Hepatocyte (in vitro differentiated cells): ENCODE data around the gene LHFPL4. TPM values are rescaled to one million over a fixed set of nuclear protein-coding genes. Genes with fewer than 3 reads are reported as not detected.

ENCODE experiments used
- DNase-seq: peaks from one replicate; pipeline ENCODE4 v3.0.0-alpha.2; 2016; ENCODE audit warnings: low spot score
- H2AFZ ChIP-seq: fragments of 200-600 bp; sonication (generic); 2 replicates; pipeline ENCODE4 v1.6.0; 2016; ENCODE audit warnings: antibody characterized with exemption, mild to moderate bottlenecking
- H3K27ac ChIP-seq: fragments of 200-600 bp; sonication (generic); 2 replicates; pipeline ENCODE4 v1.5.1; 2016; ENCODE audit warnings: mild to moderate bottlenecking
- H3K27me3 ChIP-seq: fragments of 200-600 bp; sonication (generic); 2 replicates; pipeline ENCODE4 v1.6.1; 2016
- H3K36me3 ChIP-seq: fragments of 200-600 bp; sonication (generic); replicated peaks from 2 replicates; pipeline ENCODE4 v1.5.1; 2016; ENCODE audit warnings: low read depth; ENCODE audit not compliant: insufficient read depth
- H3K4me1 ChIP-seq: fragments of 200-600 bp; sonication (generic); 2 replicates; pipeline ENCODE4 v1.5.1; 2016; ENCODE audit warnings: mild to moderate bottlenecking, moderate library complexity; ENCODE audit not compliant: insufficient read depth
- H3K4me2 ChIP-seq: fragments of 200-600 bp; sonication (generic); 2 replicates; pipeline ENCODE4 v1.6.0; 2016
- H3K4me3 ChIP-seq: fragments of 200-600 bp; sonication (generic); 2 replicates; pipeline ENCODE4 v1.5.1; 2016; ENCODE audit warnings: mild to moderate bottlenecking
- H3K79me2 ChIP-seq: fragments of 200-600 bp; sonication (generic); 2 replicates; pipeline ENCODE4 v1.6.0; 2017; ENCODE audit warnings: mild to moderate bottlenecking
- H3K9me2 ChIP-seq: fragments of 200-600 bp; sonication (generic); replicated peaks from 2 replicates; pipeline ENCODE4 v1.6.0; 2017; ENCODE audit warnings: mild to moderate bottlenecking; ENCODE audit not compliant: insufficient read depth
- H3K9me3 ChIP-seq: fragments of 200-600 bp; sonication (generic); 2 replicates; pipeline ENCODE4 v1.5.1; 2016; ENCODE audit warnings: low read depth, mild to moderate bottlenecking
- H4K20me1 ChIP-seq: fragments of 200-600 bp; sonication (generic); 2 replicates; pipeline ENCODE4 v1.6.0; 2016; ENCODE audit warnings: mild to moderate bottlenecking; ENCODE audit not compliant: insufficient read depth, poor library complexity, severe bottlenecking
- EZH2 ChIP-seq: fragments of 200-600 bp; sonication (generic); IDR thresholded peaks from 2 replicates; pipeline ENCODE4 v1.6.1; 2016; ENCODE audit warnings: antibody characterized with exemption, mild to moderate bottlenecking, borderline replicate concordance
- EZH2phosphoT487 ChIP-seq: fragments of 200-600 bp; sonication (generic); IDR thresholded peaks from one replicate; pipeline ENCODE4 v1.6.1; 2018; ENCODE audit warnings: antibody characterized with exemption, mild to moderate bottlenecking, low read depth, moderate library complexity; ENCODE audit not compliant: unreplicated experiment, severe bottlenecking
- WGBS: methylation state at CpG from one replicate; pipeline ENCODE4 v1.1.6; 2016; ENCODE audit warnings: low lambda C conversion rate; ENCODE audit errors: missing lambda C conversion rate; 5-methylcytosine and 5-hydroxymethylcytosine counted together
- polyA plus RNA-seq: library from polyadenylated mRNA; unstranded; fragments of >200 nt; fragmentation: Nextera tagmentation; extraction: Ambion mirVana; gene quantifications from 2 replicates; pipeline ENCODE4 v1.2.1, GENCODE V29; 2016
- total RNA-seq: library from RNA; depleted of rRNA; stranded (reverse); fragments of >200 nt; gene quantifications from 2 replicates; pipeline ENCODE4 v1.2.3, GENCODE V29; 2014
- TF ChIP-seq, protein P1 (sequence below): fragments of 200-600 bp; sonication (generic); IDR thresholded peaks from 2 replicates; pipeline ENCODE4 v1.5.1; 2016; ENCODE audit warnings: antibody characterized with exemption, mild to moderate bottlenecking; ENCODE audit not compliant: poor library complexity

LHFPL4 gene
- total and polyA plus RNA-seq, 2 experiments from 2014 or later = 0.34 TPM; not detected in 1

DNA sequence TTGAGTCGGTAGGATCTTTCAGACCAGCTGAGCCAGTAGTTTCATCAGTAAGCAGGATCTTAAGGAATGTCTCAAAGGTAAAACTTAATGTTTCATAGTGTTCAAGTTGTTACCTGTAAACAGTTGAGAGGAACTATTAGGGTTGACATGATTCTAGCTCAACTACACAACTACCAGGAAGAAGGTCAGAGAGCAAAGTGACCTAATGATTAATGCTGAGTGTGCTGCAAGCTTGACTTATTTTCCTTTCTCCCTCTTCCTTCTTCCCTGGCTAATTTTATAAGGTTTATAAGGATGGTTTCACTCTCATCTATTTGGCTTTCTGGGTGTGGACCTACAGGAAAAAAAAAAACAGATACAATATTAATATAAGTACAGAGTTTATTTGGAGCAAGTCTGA, 30.2 kb upstream of the LHFPL4 start:
- Histone ChIP-seq H3K36me3 (no peaks in the 10 kb centered on the region), H3K27me3 (no peaks in the 10 kb centered on the region), H3K79me2 (no peaks in the 10 kb centered on the region), H3K4me2 (no peak overlapping the region), H2AFZ (no peak overlapping the region), H3K9me3 (no peaks in the 10 kb centered on the region), H3K4me1 (no peaks in the 10 kb centered on the region), H3K4me3 (no peak overlapping the region), H3K9me2 (no peaks in the 10 kb centered on the region), H4K20me1 (no peaks in the 10 kb centered on the region), H3K27ac (no peak overlapping the region)
- 90% methylated on average over 1 of the region's 1 CpG for WGBS
- DNase-seq = no peak
- TF ChIP-seq EZH2 = no peak
- TF ChIP-seq, protein P1, sequence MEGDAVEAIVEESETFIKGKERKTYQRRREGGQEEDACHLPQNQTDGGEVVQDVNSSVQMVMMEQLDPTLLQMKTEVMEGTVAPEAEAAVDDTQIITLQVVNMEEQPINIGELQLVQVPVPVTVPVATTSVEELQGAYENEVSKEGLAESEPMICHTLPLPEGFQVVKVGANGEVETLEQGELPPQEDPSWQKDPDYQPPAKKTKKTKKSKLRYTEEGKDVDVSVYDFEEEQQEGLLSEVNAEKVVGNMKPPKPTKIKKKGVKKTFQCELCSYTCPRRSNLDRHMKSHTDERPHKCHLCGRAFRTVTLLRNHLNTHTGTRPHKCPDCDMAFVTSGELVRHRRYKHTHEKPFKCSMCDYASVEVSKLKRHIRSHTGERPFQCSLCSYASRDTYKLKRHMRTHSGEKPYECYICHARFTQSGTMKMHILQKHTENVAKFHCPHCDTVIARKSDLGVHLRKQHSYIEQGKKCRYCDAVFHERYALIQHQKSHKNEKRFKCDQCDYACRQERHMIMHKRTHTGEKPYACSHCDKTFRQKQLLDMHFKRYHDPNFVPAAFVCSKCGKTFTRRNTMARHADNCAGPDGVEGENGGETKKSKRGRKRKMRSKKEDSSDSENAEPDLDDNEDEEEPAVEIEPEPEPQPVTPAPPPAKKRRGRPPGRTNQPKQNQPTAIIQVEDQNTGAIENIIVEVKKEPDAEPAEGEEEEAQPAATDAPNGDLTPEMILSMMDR = no peak

DNA sequence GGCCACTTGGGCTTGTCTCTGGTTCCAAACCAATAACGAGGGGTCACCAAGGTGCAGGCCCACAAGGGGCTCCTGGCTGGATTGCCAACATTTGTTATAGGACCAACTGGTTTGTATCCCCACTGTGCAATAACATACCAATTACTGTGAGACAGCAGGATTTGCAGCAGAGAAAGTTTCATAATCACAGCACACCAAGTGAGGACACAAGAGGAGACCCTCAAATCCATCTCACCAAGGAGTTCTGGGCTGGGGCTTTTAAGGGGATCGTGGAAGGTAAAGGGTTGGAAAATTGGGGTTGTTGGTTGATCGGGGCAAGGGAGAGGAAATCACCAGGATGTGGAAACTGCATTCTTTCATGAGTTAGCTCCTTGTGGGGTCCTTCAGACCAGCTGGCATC, 29.7 kb upstream of the LHFPL4 start:
- Histone ChIP-seq H3K27ac (no peak overlapping the region), H3K27me3 (no peaks in the 10 kb centered on the region), H3K79me2 (no peaks in the 10 kb centered on the region), H2AFZ (no peak overlapping the region), H3K4me1 (no peaks in the 10 kb centered on the region), H3K4me2 (no peak overlapping the region), H3K9me3 (no peaks in the 10 kb centered on the region), H4K20me1 (no peaks in the 10 kb centered on the region), H3K4me3 (no peak overlapping the region), H3K9me2 (no peaks in the 10 kb centered on the region), H3K36me3 (no peaks in the 10 kb centered on the region)
- no peak for DNase-seq
- TF ChIP-seq EZH2 = no peak
- no peak for TF ChIP-seq EZH2phosphoT487
- TF ChIP-seq, protein P1 = no peak
- WGBS = 87% methylated on average over 3 of the region's 3 CpGs

DNA sequence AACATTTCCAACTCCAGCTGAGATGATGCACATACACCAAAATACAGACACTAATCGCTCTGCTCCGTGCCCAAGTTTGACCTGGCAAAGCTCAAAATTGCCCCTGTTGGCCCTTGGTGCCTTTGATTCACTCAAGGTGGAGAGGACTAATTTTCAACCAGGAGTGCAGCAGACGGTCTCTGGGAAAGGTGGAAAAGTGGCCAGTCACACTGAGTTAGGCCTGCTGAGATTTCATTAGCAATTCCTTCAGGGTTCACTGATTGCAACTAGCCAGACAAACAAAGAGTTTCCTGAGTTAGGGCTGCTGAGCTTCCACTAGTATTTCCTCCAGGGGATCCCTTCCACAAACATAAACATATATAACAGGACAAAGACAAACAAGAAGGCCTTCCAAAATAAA, 28.7 kb upstream of the LHFPL4 start:
- H3K27me3 ChIP-seq = no peaks in the 10 kb centered on the region
- WGBS = 69% methylated on average over 3 of the region's 3 CpGs
- no peaks in the 10 kb centered on the region for H4K20me1 ChIP-seq
- no peaks in the 10 kb centered on the region for H3K9me2 ChIP-seq
- TF ChIP-seq EZH2 (no peak), EZH2phosphoT487 (no peak)
- TF ChIP-seq, protein P1 = no peak
- no peaks in the 10 kb centered on the region for H3K4me1 ChIP-seq
- no peaks in the 10 kb centered on the region for H3K36me3 ChIP-seq
- no peak for DNase-seq
- no peaks in the 10 kb centered on the region for H3K79me2 ChIP-seq
- H3K9me3 ChIP-seq = no peaks in the 10 kb centered on the region
- H3K4me3 ChIP-seq = no peak overlapping the region
- H2AFZ ChIP-seq = no peak overlapping the region
- H3K4me2 ChIP-seq = no peak overlapping the region
- H3K27ac ChIP-seq = no peak overlapping the region

DNA sequence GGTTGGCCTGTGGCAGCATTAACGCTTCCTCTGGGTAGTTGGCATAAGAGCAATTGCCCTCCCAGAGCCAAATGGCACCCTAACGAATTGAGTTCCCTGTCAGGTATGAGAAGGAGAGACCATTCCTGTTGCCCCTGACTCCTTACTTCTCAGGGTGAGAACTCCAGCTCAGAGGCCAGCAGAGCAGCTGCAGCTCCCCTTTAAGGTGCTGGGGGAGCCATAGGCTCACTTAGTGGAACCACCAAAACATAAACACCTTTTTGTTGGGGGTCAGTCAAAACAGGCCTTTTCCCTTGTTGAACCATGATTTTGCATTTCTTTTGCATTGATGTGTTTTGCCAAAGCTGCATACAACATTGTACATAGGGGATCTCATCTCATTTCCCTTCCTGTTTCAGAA, 28.1 kb upstream of the LHFPL4 start:
- no peaks in the 10 kb centered on the region for H4K20me1 ChIP-seq
- no peaks in the 10 kb centered on the region for H3K36me3 ChIP-seq
- H3K27ac ChIP-seq = no peak overlapping the region
- no peaks in the 10 kb centered on the region for H3K4me1 ChIP-seq
- H3K9me2 ChIP-seq = no peaks in the 10 kb centered on the region
- H3K27me3 ChIP-seq = no peaks in the 10 kb centered on the region
- WGBS = 65% methylated on average over 2 of the region's 2 CpGs
- H3K4me2 ChIP-seq = no peak overlapping the region
- DNase-seq = no peak
- no peak overlapping the region for H3K4me3 ChIP-seq
- no peak for TF ChIP-seq EZH2phosphoT487
- TF ChIP-seq, protein P1 = no peak
- no peak for TF ChIP-seq EZH2
- no peaks in the 10 kb centered on the region for H3K9me3 ChIP-seq
- no peaks in the 10 kb centered on the region for H3K79me2 ChIP-seq
- no peak overlapping the region for H2AFZ ChIP-seq
